Adrenal gland (tissue), 12 donors: ENCODE results near the gene USP2. TPM values are rescaled to one million over a fixed set of nuclear protein-coding genes. Genes with fewer than 3 reads are reported as not detected.

Experiments used
- DNase-seq, 7 donors: peaks; one replicate each; pipeline ENCODE4 v3.0.0-alpha.2; 2019 to 2020
- H3K27ac ChIP-seq, 5 donors: fragments of 200-600 bp; sonication (generic) in 4 of 5; 1 replicate in 3 of 5; 2 replicates in 2 of 5; pipeline versions ENCODE4 v1.5.1 to v1.8.0; 2016 to 2020; ENCODE audit warnings: mild to moderate bottlenecking in 1 of 5
- H3K27me3 ChIP-seq: fragments of 200-600 bp; 2 replicates; pipeline ENCODE4 v1.8.0; 2021
- H3K36me3 ChIP-seq, 2 donors: fragments of 200-600 bp; replicated peaks in 1 of 2; 1 replicate in 1 of 2; 2 replicates in 1 of 2; pipeline versions ENCODE4 v1.5.1 to v1.8.0; 2018 to 2022
- H3K4me1 ChIP-seq, 2 donors: fragments of 200-600 bp; replicated peaks in 1 of 2; 1 replicate in 1 of 2; 2 replicates in 1 of 2; pipeline versions ENCODE4 v1.5.1 to v1.8.0; 2018 to 2021
- H3K4me3 ChIP-seq, 4 donors: fragments of 200-600 bp; sonication (generic) in 3 of 4; one replicate each; pipeline ENCODE4 v1.5.1; 2016 to 2018
- H3K9me3 ChIP-seq, 3 donors: fragments of 200-600 bp; sonication (generic) in 1 of 3; replicated peaks in 1 of 3; 1 replicate in 2 of 3; 2 replicates in 1 of 3; pipeline versions ENCODE4 v1.5.1 to v1.8.0; 2016 to 2021
- POLR2A ChIP-seq, 2 donors: fragments of 450-650 bp; IDR thresholded peaks; one replicate each; pipeline ENCODE4 v1.6.1; 2017; ENCODE audit warnings: antibody characterized with exemption in 2 of 2, mild to moderate bottlenecking in 2 of 2, moderate library complexity in 1 of 2
- WGBS, 4 donors: extraction: QIAGEN DNeasy Blood & Tissue Kit in 2 of 4; methylation state at CpG; one replicate each; pipeline versions ENCODE4 v1.1.5 to v1.1.7; 2013 to 2017; 5-methylcytosine and 5-hydroxymethylcytosine counted together
- intact Hi-C, 2 donors: fragments of 100-400 bp; cut with DNase I; formaldehyde crosslinking; loops; one replicate each; pipeline versions ENCODE4 v1.14.1 to v1.15.0; 2022 to 2023
- polyA plus RNA-seq, 3 donors: library from polyadenylated mRNA; stranded (reverse); fragments of 200-250 nt in 2 of 3; fragments of 350-450 nt in 1 of 3; fragmentation: Illumina TruSeq in 1 of 3; extraction: RNeasy Lipid Tissue Mini Kit (QIAGEN cat#74804) in 1 of 3; gene quantifications; one replicate each; pipeline ENCODE4 v1.2.3, GENCODE V29; 2013 to 2014
- total RNA-seq, 9 donors: library from RNA; depleted of rRNA in 4 of 9; stranded (reverse); fragments of >200 nt in 4 of 9; fragments of 120-200 nt in 1 of 9; fragmentation: NEBNext Ultra II Directional in 1 of 9; extraction: Animal tissue kit (Norgen Biotek cat#: 25700) in 1 of 9; gene quantifications; one replicate each; pipeline versions ENCODE4 v1.1.0 to v1.2.4, GENCODE V29; 2013 to 2023
- TF ChIP-seq, protein P1 (sequence below), 6 experiments: fragments of 450-650 bp in 4 of 6; fragments of 200-600 bp in 2 of 6; sonication (generic) in 1 of 6; IDR thresholded peaks; 1 replicate in 5 of 6; 2 replicates in 1 of 6; pipeline versions ENCODE4 v1.5.1 to v1.8.0; 2016 to 2021; ENCODE audit warnings: antibody characterized with exemption in 6 of 6, mild to moderate bottlenecking in 2 of 6, moderate library complexity in 1 of 6
- donor health status: healthy with polysubstance abuse.
- donor health status: Bipolar disorder and iron deficiency.
- donor health status: DM: yes; HTN: yes; CAD: no.
- donor health status: DM: no; HTN: no; CAD: no.
- donor health status: DM: no; HTN: no; CAD: no.
- donor health status: DM: yes; HTN: yes; CAD: no.

USP2 gene
- total and polyA plus RNA-seq, 12 donors, result 1.8 to 28.7 (median 9.3) TPM

DNA sequence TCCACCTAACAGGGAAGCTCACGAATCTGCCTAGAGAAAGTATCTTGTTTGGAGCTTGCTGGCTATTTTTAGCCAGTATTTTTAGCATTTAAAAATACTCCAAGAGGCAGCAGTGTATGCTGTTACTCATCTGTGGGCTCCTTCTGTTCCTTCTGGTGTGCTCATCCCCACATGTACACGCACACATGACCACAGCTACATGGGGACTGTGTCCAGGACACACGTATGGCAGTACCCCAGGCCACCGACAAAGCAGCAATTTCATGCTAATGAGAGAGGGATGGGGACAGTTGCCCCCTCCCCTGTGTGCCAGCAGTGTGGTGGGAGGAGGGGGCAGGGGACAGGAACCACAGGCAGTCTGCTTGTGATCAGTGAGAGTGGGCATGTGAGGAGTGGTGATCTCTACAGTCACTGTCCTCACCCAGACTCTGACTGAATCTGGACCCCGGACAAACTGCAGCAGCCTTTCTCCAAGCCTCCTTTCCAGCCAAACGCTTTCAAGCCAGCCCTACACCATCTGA, 16.4 kb downstream of the USP2 start:
- peak in 3 of 7 donors; percentile 16 to 56 (median 53) for DNase-seq
- WGBS, 4 donors, result 59 to 69% (median 68%) methylated on average over 6 of the region's 6 CpGs
- intact Hi-C loops, result no loop called here
- peaks cover 65 to 68% of the 10 kb centered on the region in 2 donors for H3K4me1 ChIP-seq
- TF ChIP-seq, protein P1, sequence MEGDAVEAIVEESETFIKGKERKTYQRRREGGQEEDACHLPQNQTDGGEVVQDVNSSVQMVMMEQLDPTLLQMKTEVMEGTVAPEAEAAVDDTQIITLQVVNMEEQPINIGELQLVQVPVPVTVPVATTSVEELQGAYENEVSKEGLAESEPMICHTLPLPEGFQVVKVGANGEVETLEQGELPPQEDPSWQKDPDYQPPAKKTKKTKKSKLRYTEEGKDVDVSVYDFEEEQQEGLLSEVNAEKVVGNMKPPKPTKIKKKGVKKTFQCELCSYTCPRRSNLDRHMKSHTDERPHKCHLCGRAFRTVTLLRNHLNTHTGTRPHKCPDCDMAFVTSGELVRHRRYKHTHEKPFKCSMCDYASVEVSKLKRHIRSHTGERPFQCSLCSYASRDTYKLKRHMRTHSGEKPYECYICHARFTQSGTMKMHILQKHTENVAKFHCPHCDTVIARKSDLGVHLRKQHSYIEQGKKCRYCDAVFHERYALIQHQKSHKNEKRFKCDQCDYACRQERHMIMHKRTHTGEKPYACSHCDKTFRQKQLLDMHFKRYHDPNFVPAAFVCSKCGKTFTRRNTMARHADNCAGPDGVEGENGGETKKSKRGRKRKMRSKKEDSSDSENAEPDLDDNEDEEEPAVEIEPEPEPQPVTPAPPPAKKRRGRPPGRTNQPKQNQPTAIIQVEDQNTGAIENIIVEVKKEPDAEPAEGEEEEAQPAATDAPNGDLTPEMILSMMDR (IDR thresholded peaks at IDR 0.05), result no peak
- peak in 1 of 2 donors; percentile 37 for TF ChIP-seq POLR2A (IDR thresholded peaks at IDR 0.05)
- no peaks in the 10 kb centered on the region for H3K36me3 ChIP-seq
- H3K27ac ChIP-seq, result peak overlapping the region in 3 of 5 donors; percentile 63 to 85 (median 78)
- no peaks in the 10 kb centered on the region for H3K9me3 ChIP-seq
- no peaks in the 10 kb centered on the region for H3K27me3 ChIP-seq
- peak overlapping the region in 1 of 4 donors; percentile 72 for H3K4me3 ChIP-seq

DNA sequence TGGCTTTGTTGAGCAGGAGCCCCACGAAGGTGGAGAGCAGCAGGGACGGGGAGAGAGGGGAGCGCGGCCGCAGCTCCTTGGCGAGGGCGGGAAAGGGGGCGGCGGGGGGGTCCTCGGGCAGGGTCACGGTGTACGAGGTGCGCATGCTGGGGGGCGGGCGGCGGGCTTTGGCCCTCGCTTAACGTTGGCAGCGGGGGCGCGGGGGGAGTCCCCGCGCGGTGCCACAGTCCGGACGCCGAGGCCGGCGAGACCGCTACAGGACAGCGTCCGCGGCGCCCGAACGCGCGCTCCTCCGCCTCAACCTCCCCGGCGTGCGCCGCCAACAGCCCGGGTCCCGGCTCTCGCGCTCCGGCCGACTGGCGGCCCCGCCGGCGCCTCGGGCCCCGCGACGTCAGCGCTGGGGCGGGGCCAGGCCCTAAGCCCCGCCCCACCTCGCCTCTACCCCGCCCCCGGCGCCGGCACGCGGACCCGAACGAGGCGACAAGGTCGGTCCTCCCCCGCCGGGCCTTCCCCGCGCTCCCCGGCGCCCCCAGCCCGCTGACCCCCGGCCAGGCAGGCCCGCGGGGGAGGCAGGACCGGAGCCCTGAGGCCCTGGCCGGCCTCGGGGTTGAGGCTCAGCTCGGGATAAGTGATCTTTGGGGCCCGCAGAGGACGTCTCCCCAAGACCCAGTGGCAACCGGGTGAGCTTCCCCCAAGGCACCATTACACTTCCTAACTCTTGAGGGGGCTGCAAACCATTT, 17.5 kb downstream of the USP2 start:
- peaks cover 55 to 59% of the 10 kb centered on the region in 2 donors for H3K4me1 ChIP-seq
- H3K4me3 ChIP-seq, result peak overlapping the region in 2 of 4 donors; percentile 28 to 72
- TF ChIP-seq, protein P1 (IDR thresholded peaks at IDR 0.05), result no peak
- peak; percentile 44 to 92 for TF ChIP-seq POLR2A (IDR thresholded peaks at IDR 0.05)
- peaks cover 0 to 4% of the 10 kb centered on the region in 2 donors for H3K36me3 ChIP-seq
- H3K27me3 ChIP-seq, result no peaks in the 10 kb centered on the region
- no peaks in the 10 kb centered on the region for H3K9me3 ChIP-seq
- 3 to 23% (median 10%) methylated on average over 4 to 87 of the region's 88 CpGs for WGBS, 4 donors
- intact Hi-C loops, result no loop called here
- H3K27ac ChIP-seq, result peak overlapping the region in 4 of 5 donors; percentile 78 to 89 (median 83)
- peak in 6 of 7 donors; percentile 60 to 80 (median 71) for DNase-seq

DNA sequence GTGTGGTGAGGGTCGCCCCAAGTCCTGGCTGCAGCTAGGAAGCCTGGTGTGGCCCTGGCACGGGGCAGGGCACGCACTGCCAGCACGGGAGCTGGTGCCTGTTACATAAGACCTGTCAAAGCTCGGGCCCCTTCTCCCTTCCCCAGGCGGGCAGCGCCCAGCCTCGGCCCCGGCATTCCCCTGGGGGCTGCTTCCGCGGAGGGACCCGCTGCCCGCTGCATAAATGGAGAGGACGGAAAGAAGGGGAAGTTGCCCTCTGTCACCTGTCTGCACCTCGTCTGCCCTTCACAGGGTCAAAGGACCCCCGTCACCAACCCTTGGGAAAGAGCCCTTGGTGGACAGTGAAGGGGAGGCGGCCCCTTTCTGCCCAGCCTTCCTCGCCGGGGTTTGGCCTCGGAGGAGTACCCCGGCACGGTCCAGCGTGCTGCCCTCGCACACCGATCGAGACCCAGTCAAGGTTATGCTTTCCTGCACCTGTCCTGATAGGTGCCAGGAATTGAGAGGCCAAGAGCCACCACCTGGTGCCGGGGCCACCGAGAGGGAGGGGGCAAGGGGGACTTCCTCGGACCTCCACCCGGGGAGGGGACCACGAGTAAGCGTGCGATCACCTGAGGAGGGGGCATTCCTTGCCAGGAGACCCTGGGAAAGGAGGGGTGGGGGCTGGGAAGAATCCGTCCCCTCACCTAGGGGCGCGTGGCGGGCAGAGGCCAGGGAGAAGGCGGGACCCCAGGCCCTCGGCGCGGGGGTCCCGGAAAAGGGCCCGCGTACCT, 18.2 kb downstream of the USP2 start:
- TF ChIP-seq, protein P1 (IDR thresholded peaks at IDR 0.05), result no peak
- TF ChIP-seq POLR2A (IDR thresholded peaks at IDR 0.05), result peak in 1 of 2 donors; percentile 27
- WGBS, 4 donors, result 34 to 46% (median 40%) methylated on average over 20 to 44 of the region's 44 CpGs
- H3K4me3 ChIP-seq, result peak overlapping the region in 2 of 4 donors; percentile 28 to 72
- peak overlapping the region in 4 of 5 donors; percentile 78 to 89 (median 83) for H3K27ac ChIP-seq
- H3K27me3 ChIP-seq, result no peaks in the 10 kb centered on the region
- intact Hi-C loops, result no loop called here
- no peaks in the 10 kb centered on the region for H3K9me3 ChIP-seq
- DNase-seq, result peak in 5 of 7 donors; percentile 42 to 69 (median 54)
- H3K4me1 ChIP-seq, result peaks cover 48 to 52% of the 10 kb centered on the region in 2 donors
- peaks cover 0 to 11% of the 10 kb centered on the region in 2 donors for H3K36me3 ChIP-seq

DNA sequence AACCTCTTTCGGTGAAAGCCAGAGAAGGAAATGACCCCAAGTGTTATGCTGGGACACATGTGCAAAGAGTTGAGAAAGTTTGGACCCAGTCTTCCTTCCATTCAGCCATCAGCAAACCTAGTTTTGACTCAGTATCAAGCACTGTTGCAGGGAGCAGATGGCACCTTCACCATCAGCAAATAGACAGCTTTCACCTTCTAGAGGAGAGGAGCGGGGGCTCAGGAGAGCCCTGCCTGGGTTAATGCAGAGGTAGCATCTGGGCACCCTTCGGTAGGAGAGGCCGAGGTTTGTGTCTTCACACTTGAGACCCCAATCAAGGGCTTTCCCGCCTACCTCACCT, 18.8 kb downstream of the USP2 start:
- intact Hi-C loops, result no loop called here
- peak overlapping the region in 1 of 4 donors; percentile 72 for H3K4me3 ChIP-seq

More for the DNA sequence above, 18.8 kb downstream of the USP2 start:
- WGBS, 4 donors, result 90 to 95% (median 91%) methylated on average over 2 to 5 of the region's 5 CpGs
- H3K36me3 ChIP-seq, result peaks cover 0 to 17% of the 10 kb centered on the region in 2 donors
- H3K27ac ChIP-seq, result peak overlapping the region; percentile 78 to 89 (median 81)
- no peaks in the 10 kb centered on the region for H3K27me3 ChIP-seq
- no peak for TF ChIP-seq POLR2A (IDR thresholded peaks at IDR 0.05)
- TF ChIP-seq, protein P1 (IDR thresholded peaks at IDR 0.05), result no peak
- H3K4me1 ChIP-seq, result peaks cover 43 to 46% of the 10 kb centered on the region in 2 donors
- no peaks in the 10 kb centered on the region for H3K9me3 ChIP-seq
- no peak for DNase-seq
